HEK293 (cell line): Measurements from ENCODE around the gene MYLK.

Experiments used
- CTCF ChIA-PET: fragments of 350-600 bp; formaldehyde crosslinking; extraction: SDS; loops from one replicate; lab custom pipeline; 2021; ENCODE audit warnings: antibody characterized with exemption; lab: Yijun Ruan, JAX
- POLR2A ChIA-PET: fragments of 300-600 bp; formaldehyde crosslinking; extraction: SDS; loops from one replicate; lab custom pipeline; 2020; ENCODE audit warnings: antibody characterized with exemption, inconsistent platforms; lab: Yijun Ruan, JAX
- H3K27ac ChIP-seq: fragments of 200-500 bp; sonication (Bioruptor generic); 2 replicates; pipeline ENCODE4 v1.5.1; 2014; ENCODE audit warnings: low read depth, low read length, control low read depth, inconsistent platforms; ENCODE audit errors: extremely low read depth
- H3K36me3 ChIP-seq, 2 experiments: fragments of 200-500 bp in 1 of 2; sonication (Bioruptor generic) in 1 of 2; 1 replicate in 1 of 2; 2 replicates in 1 of 2; pipeline ENCODE4 v1.5.1; 2014 to 2017; ENCODE audit warnings: inconsistent platforms in 2 of 2, low read length in 2 of 2; ENCODE audit not compliant: control insufficient read depth in 2 of 2, insufficient read depth in 1 of 2
- H3K4me1 ChIP-seq: fragments of 200-500 bp; sonication (Bioruptor generic); 2 replicates; pipeline ENCODE4 v1.5.1; 2014; ENCODE audit warnings: mild to moderate bottlenecking, low read length, inconsistent platforms; ENCODE audit not compliant: control insufficient read depth, insufficient read depth
- H3K4me3 ChIP-seq: 2 replicates; pipeline ENCODE4 v1.5.1; 2011; ENCODE audit warnings: low read depth, mild to moderate bottlenecking, control low read depth, low read length, moderate library complexity
- H3K9me3 ChIP-seq: fragments of 200-500 bp; sonication (Bioruptor generic); 2 replicates; pipeline ENCODE4 v1.5.1; 2014; ENCODE audit warnings: low read depth, low read length, inconsistent platforms; ENCODE audit not compliant: control insufficient read depth, insufficient read depth
- GLI4 ChIP-seq: fragments of 450-650 bp; formaldehyde crosslinking; IDR thresholded peaks from 2 replicates; pipeline ENCODE4 v1.5.1; 2016; ENCODE audit warnings: missing biosample characterization, missing genetic modification characterization
- RBAK ChIP-seq: fragments of 450-650 bp; formaldehyde crosslinking; IDR thresholded peaks from 2 replicates; pipeline ENCODE4 v1.5.1; 2016; ENCODE audit warnings: missing biosample characterization, missing genetic modification characterization
- WT1 ChIP-seq: fragments of 450-650 bp; formaldehyde crosslinking; IDR thresholded peaks from 2 replicates; pipeline ENCODE4 v1.5.1; 2016; ENCODE audit warnings: missing biosample characterization, missing genetic modification characterization
- YY1 ChIP-seq: fragments of 450-650 bp; formaldehyde crosslinking; IDR thresholded peaks from 2 replicates; pipeline ENCODE4 v1.5.1; 2018; ENCODE audit warnings: missing biosample characterization, missing genetic modification characterization
- ZBTB20 ChIP-seq: fragments of 450-650 bp; formaldehyde crosslinking; IDR thresholded peaks from 2 replicates; pipeline ENCODE4 v1.5.1; 2016; ENCODE audit warnings: missing biosample characterization, missing genetic modification characterization
- ZFP69B ChIP-seq: fragments of 450-650 bp; formaldehyde crosslinking; IDR thresholded peaks from 2 replicates; pipeline ENCODE4 v1.5.1; 2016; ENCODE audit warnings: missing biosample characterization, missing genetic modification characterization
- ZNF140 ChIP-seq: fragments of 450-650 bp; formaldehyde crosslinking; IDR thresholded peaks from 2 replicates; pipeline ENCODE4 v1.5.1; 2016; ENCODE audit warnings: missing biosample characterization, missing genetic modification characterization
- ZNF175 ChIP-seq: fragments of 450-650 bp; formaldehyde crosslinking; IDR thresholded peaks from 2 replicates; pipeline ENCODE4 v1.5.1; 2016; ENCODE audit warnings: missing biosample characterization, missing genetic modification characterization
- ZNF221 ChIP-seq: fragments of 450-650 bp; formaldehyde crosslinking; IDR thresholded peaks from 2 replicates; pipeline ENCODE4 v1.5.1; 2017; ENCODE audit warnings: missing biosample characterization, missing genetic modification characterization, borderline replicate concordance
- ZNF223 ChIP-seq: fragments of 450-650 bp; formaldehyde crosslinking; IDR thresholded peaks from 2 replicates; pipeline ENCODE4 v1.5.1; 2016; ENCODE audit warnings: missing biosample characterization, missing genetic modification characterization
- ZNF423 ChIP-seq: fragments of 450-650 bp; formaldehyde crosslinking; IDR thresholded peaks from 2 replicates; pipeline ENCODE4 v1.5.1; 2016; ENCODE audit warnings: missing biosample characterization, missing genetic modification characterization
- ZNF449 ChIP-seq: fragments of 450-650 bp; formaldehyde crosslinking; IDR thresholded peaks from 2 replicates; pipeline ENCODE4 v1.5.1; 2017; ENCODE audit warnings: missing biosample characterization, mild to moderate bottlenecking, missing genetic modification characterization, moderate library complexity
- ZNF473 ChIP-seq: fragments of 450-650 bp; formaldehyde crosslinking; IDR thresholded peaks from 2 replicates; pipeline ENCODE4 v1.5.1; 2017; ENCODE audit warnings: missing biosample characterization, missing genetic modification characterization
- ZNF48 ChIP-seq: fragments of 450-650 bp; formaldehyde crosslinking; IDR thresholded peaks from 2 replicates; pipeline ENCODE4 v1.5.1; 2016; ENCODE audit warnings: missing biosample characterization, missing genetic modification characterization
- ZNF555 ChIP-seq: fragments of 450-650 bp; formaldehyde crosslinking; conservative IDR thresholded peaks from 2 replicates; pipeline ENCODE4 v1.5.1; 2017; ENCODE audit warnings: missing biosample characterization, mild to moderate bottlenecking, missing genetic modification characterization, inconsistent platforms
- ZNF558 ChIP-seq: fragments of 450-650 bp; formaldehyde crosslinking; IDR thresholded peaks from 2 replicates; pipeline ENCODE4 v1.5.1; 2016; ENCODE audit warnings: missing biosample characterization, missing genetic modification characterization
- ZNF561 ChIP-seq: fragments of 450-650 bp; IDR thresholded peaks from 2 replicates; pipeline ENCODE4 v1.5.1; 2018; ENCODE audit warnings: missing biosample characterization, missing genetic modification characterization, borderline replicate concordance
- ZNF654 ChIP-seq: fragments of 450-650 bp; formaldehyde crosslinking; IDR thresholded peaks from 2 replicates; pipeline ENCODE4 v1.5.1; 2016; ENCODE audit warnings: low read depth, missing biosample characterization, missing genetic modification characterization
- ZNF660 ChIP-seq: fragments of 450-650 bp; IDR thresholded peaks from 2 replicates; pipeline ENCODE4 v1.5.1; 2018; ENCODE audit warnings: missing biosample characterization, mild to moderate bottlenecking, missing genetic modification characterization
- ZNF785 ChIP-seq: fragments of 450-650 bp; formaldehyde crosslinking; IDR thresholded peaks from 2 replicates; pipeline ENCODE4 v1.5.1; 2016; ENCODE audit warnings: missing biosample characterization, missing genetic modification characterization
- ZNF843 ChIP-seq: fragments of 450-650 bp; formaldehyde crosslinking; IDR thresholded peaks from 2 replicates; pipeline ENCODE4 v1.5.1; 2016; ENCODE audit warnings: missing biosample characterization, missing genetic modification characterization
- ZXDB ChIP-seq: fragments of 450-650 bp; formaldehyde crosslinking; IDR thresholded peaks from 2 replicates; pipeline ENCODE4 v1.5.1; 2016; ENCODE audit warnings: missing biosample characterization, missing genetic modification characterization
- TF ChIP-seq, protein P1 (sequence below): fragments of 450-650 bp; formaldehyde crosslinking; IDR thresholded peaks from 2 replicates; pipeline ENCODE4 v1.5.1; 2016; ENCODE audit warnings: missing biosample characterization, missing genetic modification characterization
- TF ChIP-seq, protein P2 (sequence below): fragments of 450-650 bp; formaldehyde crosslinking; IDR thresholded peaks from 2 replicates; pipeline ENCODE4 v1.5.1; 2016; ENCODE audit warnings: missing biosample characterization, missing genetic modification characterization

The MYLK gene

DNA sequence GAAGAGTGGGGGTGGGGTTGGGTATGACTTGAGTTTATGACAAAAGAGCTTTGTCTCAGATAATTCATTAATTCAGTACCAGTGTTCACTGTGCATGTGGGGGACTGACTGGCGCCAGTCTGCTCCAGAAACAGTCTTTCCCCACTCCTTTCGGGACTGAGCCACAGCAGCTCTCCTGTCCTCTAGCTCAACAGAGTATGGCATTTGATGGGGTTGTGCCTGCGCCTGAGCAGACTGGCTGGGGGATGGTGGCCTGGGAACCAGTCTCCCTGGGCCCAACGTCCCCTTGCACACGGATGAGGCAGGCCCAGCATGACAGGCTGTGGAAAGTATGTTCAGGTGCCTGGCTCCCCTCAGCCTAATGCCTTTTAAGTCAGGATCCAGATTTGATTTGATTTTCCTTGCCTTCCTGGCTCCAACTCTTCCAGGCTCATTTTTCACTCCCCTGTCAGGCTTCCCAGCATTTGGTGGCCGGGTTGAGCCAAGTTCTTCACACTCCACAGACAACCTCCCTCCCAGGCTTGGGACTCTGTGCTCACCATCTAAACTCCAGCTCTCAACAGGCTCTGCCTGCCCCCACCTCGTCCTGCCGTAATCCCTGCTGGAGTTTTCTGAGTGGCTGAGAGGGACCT is 105.0 kb downstream of the MYLK start:
- H3K4me3 ChIP-seq: no peak overlapping the region
- POLR2A ChIA-PET: no interaction called here
- H3K4me1 ChIP-seq: no peaks in the 10 kb centered on the region
- TF ChIP-seq ZNF843 (tag by site-specific recombination): no peak
- no peak for TF ChIP-seq ZNF48
- no peak for TF ChIP-seq WT1 (tag by site-specific recombination)
- TF ChIP-seq ZNF558 (tag by site-specific recombination): no peak
- TF ChIP-seq ZNF660 (tag by site-specific recombination): no peak
- TF ChIP-seq, protein P1, sequence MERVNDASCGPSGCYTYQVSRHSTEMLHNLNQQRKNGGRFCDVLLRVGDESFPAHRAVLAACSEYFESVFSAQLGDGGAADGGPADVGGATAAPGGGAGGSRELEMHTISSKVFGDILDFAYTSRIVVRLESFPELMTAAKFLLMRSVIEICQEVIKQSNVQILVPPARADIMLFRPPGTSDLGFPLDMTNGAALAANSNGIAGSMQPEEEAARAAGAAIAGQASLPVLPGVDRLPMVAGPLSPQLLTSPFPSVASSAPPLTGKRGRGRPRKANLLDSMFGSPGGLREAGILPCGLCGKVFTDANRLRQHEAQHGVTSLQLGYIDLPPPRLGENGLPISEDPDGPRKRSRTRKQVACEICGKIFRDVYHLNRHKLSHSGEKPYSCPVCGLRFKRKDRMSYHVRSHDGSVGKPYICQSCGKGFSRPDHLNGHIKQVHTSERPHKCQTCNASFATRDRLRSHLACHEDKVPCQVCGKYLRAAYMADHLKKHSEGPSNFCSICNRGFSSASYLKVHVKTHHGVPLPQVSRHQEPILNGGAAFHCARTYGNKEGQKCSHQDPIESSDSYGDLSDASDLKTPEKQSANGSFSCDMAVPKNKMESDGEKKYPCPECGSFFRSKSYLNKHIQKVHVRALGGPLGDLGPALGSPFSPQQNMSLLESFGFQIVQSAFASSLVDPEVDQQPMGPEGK: no peak
- TF ChIP-seq ZNF140 (tag by site-specific recombination): no peak
- no peak for TF ChIP-seq ZNF654 (tag by site-specific recombination)
- no peak for TF ChIP-seq RBAK (tag by site-specific recombination)
- TF ChIP-seq ZXDB (tag by site-specific recombination): no peak
- no peak for TF ChIP-seq GLI4 (tag by site-specific recombination)
- H3K36me3 ChIP-seq: no peaks in the 10 kb centered on the region
- no peaks in the 10 kb centered on the region for H3K9me3 ChIP-seq
- CTCF ChIA-PET: interaction anchor here (1.1 kb wide), 1 partner anchor 55 kb away, joined by 4 read pairs; no protein-coding TSS in a partner anchor
- no peak overlapping the region for H3K27ac ChIP-seq

DNA sequence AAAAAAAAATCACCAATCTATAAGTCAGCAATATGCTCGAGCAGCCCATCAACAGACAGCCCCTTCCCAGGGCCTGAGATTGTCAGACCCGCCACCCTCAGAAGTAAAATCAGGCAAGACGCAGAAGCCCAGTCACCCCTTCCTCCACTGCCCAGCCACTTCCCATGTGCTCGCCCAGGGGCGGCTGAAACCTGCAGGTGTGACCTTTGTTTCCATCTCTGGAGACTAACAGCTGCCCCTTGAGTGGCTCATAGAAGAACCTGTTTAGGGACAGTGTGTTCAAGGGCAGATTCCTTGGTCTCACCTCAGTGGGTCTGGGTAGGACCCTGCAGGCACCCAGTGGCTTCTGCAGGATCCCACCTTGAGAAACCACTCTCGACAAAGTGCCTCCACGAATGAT is 105.6 kb downstream of the MYLK start:
- no peak for TF ChIP-seq WT1 (tag by site-specific recombination)
- no peak for TF ChIP-seq ZNF175 (tag by site-specific recombination)
- ChIA-PET POLR2A (no interaction called here), CTCF (interaction anchor here (1.1 kb wide), 1 partner anchor 55 kb away, joined by 4 read pairs; no protein-coding TSS in a partner anchor)
- Histone ChIP-seq H3K4me1 (no peaks in the 10 kb centered on the region), H3K27ac (no peak overlapping the region), H3K4me3 (no peak overlapping the region), H3K9me3 (no peaks in the 10 kb centered on the region), H3K36me3 (no peaks in the 10 kb centered on the region)

- H3K9me3 ChIP-seq: no peaks in the 10 kb centered on the region
- TF ChIP-seq ZNF423 (tag by site-specific recombination): no peak
- ChIA-PET POLR2A (no interaction called here), CTCF (no interaction called here)
- H3K36me3 ChIP-seq: no peaks in the 10 kb centered on the region
- no peak overlapping the region for H3K27ac ChIP-seq
- H3K4me1 ChIP-seq: no peaks in the 10 kb centered on the region
- H3K4me3 ChIP-seq: no peak overlapping the region
Measured at GRCh38 chr3:123776071-123776782, 107.9 kb downstream of the MYLK start.

GRCh38 chr3:123774474-123774873 is 109.7 kb downstream of the MYLK start:
- ChIA-PET POLR2A (no interaction called here), CTCF (interaction anchor here (0.6 to 1.9 kb wide), 2 partner anchors 51 to 132 kb away, joined by 3 to 6 read pairs; no protein-coding TSS in a partner anchor)
- H3K9me3 ChIP-seq: no peaks in the 10 kb centered on the region
- no peaks in the 10 kb centered on the region for H3K4me1 ChIP-seq
- no peak overlapping the region for H3K27ac ChIP-seq
- H3K36me3 ChIP-seq: no peaks in the 10 kb centered on the region
- no peak overlapping the region for H3K4me3 ChIP-seq
- TF ChIP-seq YY1 (tag by site-specific recombination) (no peak), ZNF561 (no peak), ZNF785 (tag by site-specific recombination) (no peak), ZNF221 (tag by site-specific recombination) (no peak), ZFP69B (tag by site-specific recombination) (no peak), ZNF223 (no peak), ZNF449 (no peak), ZNF473 (tag by site-specific recombination) (no peak), ZNF555 (tag by site-specific recombination) (no peak), ZNF660 (tag by site-specific recombination) (no peak), ZBTB20 (tag by site-specific recombination) (no peak)
- TF ChIP-seq, protein P2, sequence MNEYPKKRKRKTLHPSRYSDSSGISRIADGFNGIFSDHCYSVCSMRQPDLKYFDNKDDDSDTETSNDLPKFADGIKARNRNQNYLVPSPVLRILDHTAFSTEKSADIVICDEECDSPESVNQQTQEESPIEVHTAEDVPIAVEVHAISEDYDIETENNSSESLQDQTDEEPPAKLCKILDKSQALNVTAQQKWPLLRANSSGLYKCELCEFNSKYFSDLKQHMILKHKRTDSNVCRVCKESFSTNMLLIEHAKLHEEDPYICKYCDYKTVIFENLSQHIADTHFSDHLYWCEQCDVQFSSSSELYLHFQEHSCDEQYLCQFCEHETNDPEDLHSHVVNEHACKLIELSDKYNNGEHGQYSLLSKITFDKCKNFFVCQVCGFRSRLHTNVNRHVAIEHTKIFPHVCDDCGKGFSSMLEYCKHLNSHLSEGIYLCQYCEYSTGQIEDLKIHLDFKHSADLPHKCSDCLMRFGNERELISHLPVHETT (tag by site-specific recombination): no peak
